GM10248 (cell line): Measurements from ENCODE around the gene EPS15.

ENCODE experiments used
- CTCF ChIA-PET: fragments of 300-600 bp; sonication (Branson Sonifier 250); formaldehyde crosslinking; extraction: SDS; loops from one replicate; lab custom pipeline; 2021; ENCODE audit warnings: antibody characterized with exemption; lab: Yijun Ruan, JAX
- POLR2A ChIA-PET: fragments of 350-650 bp; sonication (Branson Sonifier 250); formaldehyde crosslinking; extraction: SDS; loops from one replicate; lab custom pipeline; 2020; ENCODE audit warnings: antibody characterized with exemption; lab: Yijun Ruan, JAX
- DNase-seq: peaks from one replicate; pipeline ENCODE4 v3.0.0; 2012; ENCODE audit errors: extremely low spot score
- CTCF ChIP-seq: IDR thresholded peaks from 2 replicates; pipeline ENCODE4 v1.5.1; 2012; ENCODE audit warnings: mild to moderate bottlenecking, low read depth; ENCODE audit errors: extremely low read depth, missing control alignments, control extremely low read depth

The EPS15 gene

GRCh38 chr1:51314974-51315373 is 204.1 kb downstream of the EPS15 start:
- ChIA-PET CTCF (interaction anchor here (0.6 to 5.5 kb wide), 3 partner anchors 10 to 30 kb away, joined by 3 to 47 read pairs (median 3); no protein-coding TSS in a partner anchor), POLR2A (no interaction called here)
- DNase-seq, result no peak
- TF ChIP-seq CTCF, result no peak

- POLR2A ChIA-PET, result no interaction called here
- CTCF ChIA-PET, result interaction anchor here (2.2 to 5.5 kb wide), 2 partner anchors 17 to 18 kb away, joined by 6 to 47 read pairs; no protein-coding TSS in a partner anchor
- no peak for DNase-seq
- no peak for TF ChIP-seq CTCF
These were observed 204.9 kb downstream of the EPS15 start for GRCh38 chr1:51313961-51314777.

GRCh38 chr1:51313268-51313852 is 205.7 kb downstream of the EPS15 start:
- DNase-seq, result no peak
- POLR2A ChIA-PET, result no interaction called here
- no peak for TF ChIP-seq CTCF
- CTCF ChIA-PET, result interaction anchor here (1.2 to 5.5 kb wide), 3 partner anchors 18 to 29 kb away, joined by 3 to 47 read pairs (median 6); no protein-coding TSS in a partner anchor

- ChIA-PET CTCF (interaction anchor here (0.9 to 5.5 kb wide), 5 partner anchors 10 to 45 kb away, joined by 3 to 47 read pairs (median 4); no protein-coding TSS in a partner anchor), POLR2A (no interaction called here)
- DNase-seq, result no peak
- TF ChIP-seq CTCF, result no peak
These were observed 206.3 kb downstream of the EPS15 start for GRCh38 chr1:51312718-51313117.

GRCh38 chr1:51311826-51312225 is 207.2 kb downstream of the EPS15 start:
- no peak for DNase-seq
- no peak for TF ChIP-seq CTCF
- CTCF ChIA-PET, result interaction anchor here (0.9 to 5.5 kb wide), 4 partner anchors 10 to 44 kb away, joined by 3 to 47 read pairs (median 5); no protein-coding TSS in a partner anchor
- POLR2A ChIA-PET, result no interaction called here

- no peak for TF ChIP-seq CTCF
- ChIA-PET CTCF (interaction anchor here (1.6 to 5.5 kb wide), 2 partner anchors 15 to 43 kb away, joined by 4 to 47 read pairs; no protein-coding TSS in a partner anchor), POLR2A (no interaction called here)
- DNase-seq, result no peak
These were observed 208.0 kb downstream of the EPS15 start for GRCh38 chr1:51310871-51311613.
